ENCODE results near the gene DNHD1.

GRCh38 chr11:6486256-6486655, 10.8 kb upstream of the DNHD1 start:
- TF ChIP-seq, protein P1, sequence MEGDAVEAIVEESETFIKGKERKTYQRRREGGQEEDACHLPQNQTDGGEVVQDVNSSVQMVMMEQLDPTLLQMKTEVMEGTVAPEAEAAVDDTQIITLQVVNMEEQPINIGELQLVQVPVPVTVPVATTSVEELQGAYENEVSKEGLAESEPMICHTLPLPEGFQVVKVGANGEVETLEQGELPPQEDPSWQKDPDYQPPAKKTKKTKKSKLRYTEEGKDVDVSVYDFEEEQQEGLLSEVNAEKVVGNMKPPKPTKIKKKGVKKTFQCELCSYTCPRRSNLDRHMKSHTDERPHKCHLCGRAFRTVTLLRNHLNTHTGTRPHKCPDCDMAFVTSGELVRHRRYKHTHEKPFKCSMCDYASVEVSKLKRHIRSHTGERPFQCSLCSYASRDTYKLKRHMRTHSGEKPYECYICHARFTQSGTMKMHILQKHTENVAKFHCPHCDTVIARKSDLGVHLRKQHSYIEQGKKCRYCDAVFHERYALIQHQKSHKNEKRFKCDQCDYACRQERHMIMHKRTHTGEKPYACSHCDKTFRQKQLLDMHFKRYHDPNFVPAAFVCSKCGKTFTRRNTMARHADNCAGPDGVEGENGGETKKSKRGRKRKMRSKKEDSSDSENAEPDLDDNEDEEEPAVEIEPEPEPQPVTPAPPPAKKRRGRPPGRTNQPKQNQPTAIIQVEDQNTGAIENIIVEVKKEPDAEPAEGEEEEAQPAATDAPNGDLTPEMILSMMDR (IDR thresholded peaks at IDR 0.05): no peak
- TF ChIP-seq POLR2A (IDR thresholded peaks at IDR 0.05): no peak
